Stimulated activated CD4-positive, alpha-beta T cell treated with anti-CD3 and anti-CD28 coated beads, Interleukin-1b, Interleukin-23, amount 100 ng/mL, for 24 hours (primary cell): ENCODE measurements around the gene FKBP4.
A peak's percentile ranks its signal among the peaks of the same experiment; 100 is the strongest.

Source experiments
- DNase-seq, 4 experiments: peaks; one replicate each; pipeline ENCODE4 v3.0.0-alpha.2; 2020; ENCODE audit warnings: low read depth in 4 of 4, low spot score in 1 of 4

The FKBP4 gene

GRCh38 chr12:2812290-2813213, 17.8 kb downstream of the FKBP4 start, which contains the start of gene ITFG2:
TSS of gene ITFG2 (plus strand) at chr12:2812668. CDS start at chr12:2812761, 93 bp downstream.
- peak; percentile 82 to 96 (median 92) for DNase-seq

DNA sequence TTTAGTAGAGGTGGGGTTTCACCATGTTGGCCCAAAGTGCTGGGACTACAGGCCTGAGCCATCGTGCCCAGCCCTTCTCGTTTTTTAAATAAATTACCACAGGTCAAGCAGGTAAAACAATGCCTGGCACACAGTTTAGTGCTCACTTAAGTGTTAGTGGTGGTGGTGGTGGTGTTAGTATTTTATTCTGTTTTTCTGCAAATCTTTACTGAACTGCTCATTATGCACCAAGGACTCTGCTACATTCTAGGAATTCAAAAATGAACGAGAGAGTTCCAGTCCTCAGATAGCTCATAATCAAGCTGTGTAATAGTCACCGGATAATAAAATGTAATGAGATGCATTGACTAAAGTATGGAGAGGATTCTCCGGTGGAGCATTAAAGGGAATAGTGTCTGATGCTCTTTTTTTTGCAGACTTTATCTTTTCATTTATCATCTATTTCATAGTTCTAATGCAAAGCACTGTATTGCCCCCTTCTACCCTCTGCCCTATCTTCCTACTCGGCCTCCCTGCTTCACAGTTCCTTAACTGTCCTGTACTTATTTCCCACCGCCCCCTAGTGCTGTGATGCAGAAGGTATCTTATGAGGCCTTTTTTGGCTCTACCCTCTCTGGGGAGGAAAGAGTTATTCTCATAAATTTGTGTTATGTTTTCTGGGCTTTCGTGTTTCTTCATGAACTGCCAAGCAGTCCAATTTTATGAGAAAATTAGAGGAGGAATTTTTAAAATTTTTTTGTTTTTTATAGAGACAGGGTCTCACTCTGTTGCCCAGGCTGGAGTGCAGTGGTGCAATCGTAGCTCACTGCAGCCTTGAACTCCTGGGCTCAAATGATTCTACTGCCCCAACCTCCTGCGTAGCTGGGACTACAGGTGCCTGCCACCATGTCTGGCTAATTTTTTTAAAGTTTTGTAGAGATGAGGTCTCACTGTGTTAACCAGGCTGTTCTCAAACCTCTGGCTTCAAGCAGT, 18.7 kb downstream of the FKBP4 start:
- peak in 1 of 4 experiments; percentile 40 for DNase-seq

GRCh38 chr12:2819810-2820209, 25.0 kb downstream of the FKBP4 start:
- no peak for DNase-seq

GRCh38 chr12:2820432-2820831, 25.7 kb downstream of the FKBP4 start:
- no peak for DNase-seq

GRCh38 chr12:2823483-2823882, 28.7 kb downstream of the FKBP4 start:
- no peak for DNase-seq

- DNase-seq, result no peak
Measured at GRCh38 chr12:2824541-2824940, 29.8 kb downstream of the FKBP4 start.

- no peak for DNase-seq
Measured at GRCh38 chr12:2825132-2825531, 30.4 kb downstream of the FKBP4 start.

DNA sequence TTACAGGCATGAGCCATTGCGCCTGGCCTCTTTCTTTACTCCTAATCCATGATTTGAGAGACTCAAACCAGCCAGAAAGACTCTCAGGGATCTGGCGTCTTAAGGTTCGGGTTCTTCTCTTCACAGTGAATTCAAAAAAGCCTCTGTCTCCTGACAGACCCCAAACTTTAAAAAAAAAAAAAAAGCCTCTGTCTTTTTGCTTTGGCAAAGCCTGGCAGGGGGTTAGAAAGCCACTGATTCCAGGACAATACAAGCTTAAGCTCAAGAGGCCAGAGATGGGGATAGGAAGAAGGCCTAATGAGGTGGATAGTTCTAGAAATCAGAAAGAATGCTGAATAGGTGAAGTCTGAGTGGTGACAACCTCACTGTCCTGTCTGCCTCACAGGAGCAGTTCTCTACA, 31.3 kb downstream of the FKBP4 start:
- DNase-seq, result no peak

DNA sequence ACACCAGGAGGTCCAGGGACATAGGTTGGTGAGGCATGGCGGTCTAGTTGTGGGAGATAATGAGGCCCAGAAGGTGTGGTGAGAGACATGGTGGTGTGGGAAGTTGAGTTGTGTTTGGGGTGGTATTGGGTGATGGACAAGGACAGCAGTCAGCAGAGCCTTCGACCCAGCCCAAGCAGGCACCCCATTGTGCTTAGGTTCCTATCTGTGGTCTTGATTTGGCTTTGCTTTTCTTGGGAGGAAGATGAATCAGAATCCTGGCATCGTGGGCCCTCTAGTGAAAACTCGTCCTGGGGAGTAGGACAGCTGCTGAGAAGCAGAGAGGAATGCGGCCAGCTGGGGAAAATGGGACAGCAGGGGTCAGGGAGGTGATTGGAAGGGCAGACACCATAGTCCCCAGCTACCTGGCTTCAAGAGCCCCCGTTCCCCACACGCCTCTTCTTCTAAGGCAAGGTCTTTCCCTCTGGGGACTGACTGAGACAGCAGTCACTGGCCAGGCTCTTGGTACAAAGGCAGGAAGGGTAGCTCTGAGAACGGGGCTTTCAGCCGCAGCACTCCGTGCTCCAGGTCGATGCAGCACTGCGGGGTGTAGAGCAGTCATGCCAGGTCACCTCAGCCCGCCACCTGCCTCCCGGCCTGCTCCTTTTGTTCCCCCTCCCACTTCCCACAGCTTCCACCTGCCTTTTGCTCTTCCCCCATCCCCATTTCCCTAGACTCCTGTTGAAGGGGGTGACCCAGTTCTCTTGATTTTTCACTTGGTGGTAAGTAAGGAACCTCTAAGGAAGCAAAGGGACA, 32.1 kb downstream of the FKBP4 start:
- no peak for DNase-seq

GRCh38 chr12:2829275-2829674, 34.5 kb downstream of the FKBP4 start:
- no peak for DNase-seq

- DNase-seq, result no peak
Measured at GRCh38 chr12:2832550-2833127, 37.9 kb downstream of the FKBP4 start.

DNA sequence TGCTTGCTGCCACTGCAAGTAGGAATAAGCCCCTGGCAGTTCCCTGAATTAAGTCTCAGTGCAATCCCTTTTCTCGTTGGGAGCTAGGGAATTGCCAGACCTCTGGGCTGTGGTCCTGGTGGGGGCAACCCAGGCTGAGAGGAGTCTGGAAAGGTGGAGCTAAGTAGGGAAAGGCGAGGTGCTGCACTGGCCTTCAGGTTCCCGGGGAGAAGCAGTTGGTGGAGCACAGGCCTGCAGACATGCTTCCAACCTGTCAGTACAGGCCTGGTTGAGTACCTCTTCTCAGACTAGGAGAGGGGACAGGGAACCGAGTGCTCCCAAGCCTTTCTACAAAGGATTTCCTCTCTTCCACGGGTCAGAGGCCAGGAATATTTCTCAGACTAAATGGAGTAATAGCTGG, 38.6 kb downstream of the FKBP4 start:
- DNase-seq, result no peak

DNA sequence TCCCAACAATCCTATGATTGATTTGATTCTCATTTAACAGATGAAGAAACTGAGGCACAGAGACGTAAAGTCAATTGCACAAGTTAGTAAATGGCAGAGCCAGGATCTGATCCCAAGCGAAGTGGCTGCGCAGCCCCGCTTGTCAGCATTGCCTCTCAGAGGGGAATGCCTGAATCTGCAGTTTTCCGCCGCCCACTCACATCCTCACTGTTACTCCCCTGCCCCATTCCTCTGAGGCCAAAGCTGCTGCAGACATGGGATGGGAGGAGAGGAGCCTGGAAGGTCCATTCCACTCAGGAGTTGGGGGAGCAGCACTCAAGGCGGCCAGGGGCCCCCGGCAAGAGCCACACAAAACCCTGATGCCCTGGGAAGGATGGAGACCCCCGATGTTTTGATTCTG, 39.0 kb downstream of the FKBP4 start:
- no peak for DNase-seq

- no peak for DNase-seq
Measured at GRCh38 chr12:2834581-2835491, 40.1 kb downstream of the FKBP4 start, which contains the start of gene NRIP2. TSS of gene NRIP2 (minus strand) at chr12:2835035. CDS start at chr12:2834983, 52 bp downstream.

- DNase-seq, result no peak
Measured at GRCh38 chr12:2835691-2836403, 41.1 kb downstream of the FKBP4 start.

- no peak for DNase-seq
Measured at GRCh38 chr12:2836574-2836973, 41.8 kb downstream of the FKBP4 start.

DNA sequence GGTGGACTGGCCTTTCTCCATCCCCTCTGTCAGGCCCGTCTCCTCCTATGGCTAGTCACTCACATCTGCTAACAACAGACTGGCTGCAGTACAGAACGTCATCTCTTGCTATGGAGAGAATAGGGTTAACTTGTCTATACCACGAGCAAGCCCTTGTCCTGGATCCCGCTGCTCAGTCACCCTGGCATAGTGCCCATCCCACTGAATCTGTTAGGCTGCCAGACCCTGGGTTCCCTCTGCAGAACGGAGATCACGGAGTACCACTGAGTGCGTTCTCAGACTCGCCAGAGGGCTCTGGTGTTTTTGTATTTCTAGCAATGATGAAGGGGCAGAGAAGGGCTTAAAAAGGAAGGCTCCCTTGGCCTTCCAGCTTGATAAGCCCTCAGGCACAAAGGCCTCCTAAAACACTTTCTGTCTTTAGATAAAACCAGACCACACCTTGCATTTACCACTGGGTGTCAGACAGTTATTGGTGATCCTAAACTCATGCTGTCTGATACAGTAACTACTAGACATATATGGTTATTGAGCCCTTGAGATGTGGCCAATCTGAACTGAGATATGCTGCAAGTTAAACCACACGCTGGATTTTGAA, 46.4 kb downstream of the FKBP4 start:
- no peak for DNase-seq

- DNase-seq, result no peak
Measured at GRCh38 chr12:2842948-2843347, 48.2 kb downstream of the FKBP4 start.
